Sigmoid colon (tissue), 4 donors: ENCODE measurements around the gene KIR2DL3.
"Not testable (repeated sequence)": the region's sequence is repeated elsewhere in the genome, so short reads cannot be mapped to it uniquely, and the experiment has no call there.

Experiments used
- EP300 ChIP-seq, 4 donors: sonication (generic); formaldehyde crosslinking; IDR thresholded peaks; one replicate each; pipeline ENCODE4 v1.6.1; 2017; ENCODE audit warnings: antibody characterized with exemption in 4 of 4
- POLR2A ChIP-seq, 2 donors: fragments of 450-650 bp; IDR thresholded peaks; one replicate each; pipeline ENCODE4 v1.6.1; 2016; ENCODE audit warnings: antibody characterized with exemption in 2 of 2, mild to moderate bottlenecking in 2 of 2, moderate library complexity in 2 of 2

GRCh38 chr19:54766464-54766863 lies 28.2 kb downstream of the KIR2DL3 start:
- TF ChIP-seq EP300, POLR2A (IDR thresholded peaks at IDR 0.05): not testable (repeated sequence)
